A172 (cell line): Measurements from ENCODE around the gene ANGEL2. TPM values are rescaled to one million over a fixed set of nuclear protein-coding genes. Genes with fewer than 3 reads are reported as not detected.
"Not testable (repeated sequence)": the region's sequence is repeated elsewhere in the genome, so short reads cannot be mapped to it uniquely, and the experiment has no call there.

Experiments used
- DNase-seq: peaks from one replicate; pipeline ENCODE4 v3.0.0-alpha.2; 2015; ENCODE audit warnings: low spot score
- total RNA-seq: library from RNA; depleted of rRNA; stranded (reverse); fragments of >200 nt; shearing (Covaris generic); gene quantifications from 2 replicates; pipeline ENCODE4 v1.2.3, GENCODE V29; 2014

Gene ANGEL2
- total RNA-seq, 1 experiment from 2014 or later: 83.0 TPM

GRCh38 chr1:212975111-212975918 lies 40.4 kb downstream of the ANGEL2 start:
- DNase-seq: peak; percentile 68

GRCh38 chr1:212974711-212975110 lies 41.0 kb downstream of the ANGEL2 start:
- no peak for DNase-seq

GRCh38 chr1:212973899-212974298 lies 41.8 kb downstream of the ANGEL2 start:
- no peak for DNase-seq

- no peak for DNase-seq
These were observed 42.2 kb downstream of the ANGEL2 start for GRCh38 chr1:212973426-212973825.

- DNase-seq: no peak
These were observed 44.4 kb downstream of the ANGEL2 start for GRCh38 chr1:212971312-212971711.

- DNase-seq: no peak
These were observed 45.6 kb downstream of the ANGEL2 start for GRCh38 chr1:212970085-212970484.

GRCh38 chr1:212968368-212968863 lies 47.3 kb downstream of the ANGEL2 start:
- no peak for DNase-seq

- peak; percentile 69 for DNase-seq
These were observed 47.9 kb downstream of the ANGEL2 start for GRCh38 chr1:212967801-212968200.

GRCh38 chr1:212966616-212967015 lies 49.1 kb downstream of the ANGEL2 start:
- no peak for DNase-seq

- DNase-seq: not testable (repeated sequence)
These were observed 50.7 kb downstream of the ANGEL2 start for GRCh38 chr1:212964993-212965392.

- DNase-seq: no peak
These were observed 51.6 kb downstream of the ANGEL2 start for GRCh38 chr1:212964102-212964501.

GRCh38 chr1:212962509-212962908 lies 53.2 kb downstream of the ANGEL2 start:
- no peak for DNase-seq

GRCh38 chr1:212960932-212961331 lies 54.7 kb downstream of the ANGEL2 start:
- no peak for DNase-seq

- no peak for DNase-seq
These were observed 56.1 kb downstream of the ANGEL2 start for GRCh38 chr1:212959266-212960220.

- DNase-seq: peak; percentile 49
These were observed 57.5 kb downstream of the ANGEL2 start for GRCh38 chr1:212958175-212958574.

GRCh38 chr1:212957546-212957945 lies 58.1 kb downstream of the ANGEL2 start:
- no peak for DNase-seq

GRCh38 chr1:212955961-212956620 lies 59.6 kb downstream of the ANGEL2 start:
- no peak for DNase-seq

GRCh38 chr1:212955098-212955497 lies 60.6 kb downstream of the ANGEL2 start:
- DNase-seq: no peak

GRCh38 chr1:212954514-212954913 lies 61.2 kb downstream of the ANGEL2 start:
- DNase-seq: no peak

- DNase-seq: no peak
These were observed 62.3 kb downstream of the ANGEL2 start for GRCh38 chr1:212953321-212953720.

GRCh38 chr1:212952641-212952976 lies 63.1 kb downstream of the ANGEL2 start:
- DNase-seq: no peak
